ENCODE measurements around the gene PAOX.

DNA sequence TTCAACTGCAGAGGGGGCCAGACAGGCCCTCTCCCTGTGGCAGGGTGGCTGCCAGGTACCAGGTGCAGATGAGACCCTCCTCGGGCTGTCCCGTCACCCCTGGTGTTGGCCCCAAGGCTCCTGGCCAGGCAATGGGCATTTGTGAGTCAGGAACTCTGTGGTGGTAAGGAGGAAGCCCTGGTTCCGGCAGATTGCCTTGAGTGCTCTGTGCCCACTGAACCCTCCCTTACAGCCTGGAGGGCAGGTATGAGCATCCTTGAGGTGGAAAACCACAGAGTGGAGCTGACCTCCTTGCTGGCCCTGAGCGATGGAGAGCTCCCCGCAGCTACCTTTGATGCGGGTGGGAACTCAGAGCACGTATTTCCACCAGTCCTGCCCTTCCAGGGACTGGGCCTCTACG, 2.0 kb downstream of the PAOX start:
- TF ChIP-seq EZH2 (IDR thresholded peaks at IDR 0.05; ENCODE audit: low read length, missing control alignments) = no peak
- TF ChIP-seq, protein P1, sequence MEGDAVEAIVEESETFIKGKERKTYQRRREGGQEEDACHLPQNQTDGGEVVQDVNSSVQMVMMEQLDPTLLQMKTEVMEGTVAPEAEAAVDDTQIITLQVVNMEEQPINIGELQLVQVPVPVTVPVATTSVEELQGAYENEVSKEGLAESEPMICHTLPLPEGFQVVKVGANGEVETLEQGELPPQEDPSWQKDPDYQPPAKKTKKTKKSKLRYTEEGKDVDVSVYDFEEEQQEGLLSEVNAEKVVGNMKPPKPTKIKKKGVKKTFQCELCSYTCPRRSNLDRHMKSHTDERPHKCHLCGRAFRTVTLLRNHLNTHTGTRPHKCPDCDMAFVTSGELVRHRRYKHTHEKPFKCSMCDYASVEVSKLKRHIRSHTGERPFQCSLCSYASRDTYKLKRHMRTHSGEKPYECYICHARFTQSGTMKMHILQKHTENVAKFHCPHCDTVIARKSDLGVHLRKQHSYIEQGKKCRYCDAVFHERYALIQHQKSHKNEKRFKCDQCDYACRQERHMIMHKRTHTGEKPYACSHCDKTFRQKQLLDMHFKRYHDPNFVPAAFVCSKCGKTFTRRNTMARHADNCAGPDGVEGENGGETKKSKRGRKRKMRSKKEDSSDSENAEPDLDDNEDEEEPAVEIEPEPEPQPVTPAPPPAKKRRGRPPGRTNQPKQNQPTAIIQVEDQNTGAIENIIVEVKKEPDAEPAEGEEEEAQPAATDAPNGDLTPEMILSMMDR (conservative IDR thresholded peaks at IDR 0.05 in 1 of 2, IDR thresholded peaks at IDR 0.05 in 1 of 2; ENCODE audit: low read depth in 1 of 2, low read length in 2 of 2) = no peak
